Measurements from ENCODE around the gene PITPNM3.

GRCh38 chr17:6479622-6480302 lies 76.6 kb downstream of the PITPNM3 start:
- no peak for TF ChIP-seq TAF1 (IDR thresholded peaks at IDR 0.05; ENCODE audit: low read depth, low read length)
- no peak for TF ChIP-seq POLR2A (IDR thresholded peaks at IDR 0.05; ENCODE audit: low read depth, low read length)
- no peak for TF ChIP-seq POLR2AphosphoS5 (IDR thresholded peaks at IDR 0.05; ENCODE audit: low read depth, low read length)
- no peak for TF ChIP-seq SPI1 (IDR thresholded peaks at IDR 0.05; ENCODE audit: low read depth, low read length)
